ENCODE measurements around the gene NUP50. TPM values are rescaled to one million over a fixed set of nuclear protein-coding genes. Genes with fewer than 3 reads are reported as not detected.
A peak's percentile ranks its signal among the peaks of the same experiment; 100 is the strongest.

The NUP50 gene
- total and polyA plus RNA-seq, 2 of the 13 experiments (the other 11 are each of a cell fraction or from before 2014, with no cell fraction given) = 14.2 to 52.4 TPM

DNA sequence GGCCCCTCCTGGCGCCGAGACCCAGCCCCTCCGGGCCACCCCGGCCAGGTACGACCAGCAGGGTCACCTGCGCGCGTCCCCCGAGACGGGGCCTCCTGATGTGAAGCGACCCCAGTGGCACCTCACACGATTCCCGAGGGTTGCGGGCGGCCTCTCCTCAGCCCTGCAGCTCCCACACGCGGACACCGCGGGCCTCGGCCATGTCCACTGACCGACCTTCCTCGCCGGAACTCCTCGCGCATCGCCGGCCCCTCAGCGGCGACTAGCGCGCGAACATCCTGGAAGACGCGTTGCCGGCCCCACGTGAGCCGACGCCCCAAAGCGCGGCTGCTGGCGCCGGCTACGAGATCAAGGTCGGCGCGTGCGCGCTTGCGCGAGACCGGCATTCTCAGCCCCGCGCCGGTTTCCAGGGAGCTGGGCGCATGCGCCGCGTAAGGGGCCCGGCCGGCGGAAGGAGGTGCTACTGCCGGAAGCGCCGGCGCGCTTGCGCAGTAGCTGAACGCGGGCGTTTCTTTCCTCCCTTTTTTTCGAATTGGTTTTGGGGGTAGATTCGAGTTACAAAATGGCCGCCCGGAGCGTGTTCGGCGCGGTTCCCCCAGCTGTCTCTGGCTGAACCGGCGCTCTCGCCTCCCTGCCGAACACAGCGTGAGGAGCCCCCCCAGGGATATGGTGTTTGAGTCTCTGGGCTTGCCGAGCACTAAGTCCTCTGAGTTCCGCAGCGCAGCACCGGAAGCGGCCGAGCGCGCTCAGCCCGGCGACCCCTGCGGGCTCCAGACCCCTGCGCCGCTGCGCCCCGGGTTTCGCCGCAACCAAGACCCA lies at the start of gene NUP50 (continued):
- TF ChIP-seq ZNF232 (CRISPR knock-in tag; IDR thresholded peaks at IDR 0.05; ENCODE audit: borderline replicate concordance) (peak; percentile 90; the same call in 1 of the 2 replicates), ZFP41 (CRISPR knock-in tag; IDR thresholded peaks at IDR 0.05; ENCODE audit: borderline replicate concordance) (peak; percentile 94; the same call in 1 of the 2 replicates), SRSF4 (IDR thresholded peaks at IDR 0.05; ENCODE audit: low read depth, low read length, poor library complexity, severe bottlenecking) (no peak), SATB2 (CRISPR knock-in tag; IDR thresholded peaks at IDR 0.05) (peak; percentile 91), AHR (CRISPR knock-in tag; IDR thresholded peaks at IDR 0.05) (peak; percentile 73), ZNF589 (CRISPR knock-in tag; conservative IDR thresholded peaks at IDR 0.05) (peak; percentile 59; the same call in 1 of the 2 replicates), JUN (CRISPR knock-in tag; IDR thresholded peaks at IDR 0.05) (peak; percentile 61; the same call in 1 of the 2 replicates), ZNF567 (CRISPR knock-in tag; IDR thresholded peaks at IDR 0.05; ENCODE audit: borderline replicate concordance) (no peak), ZSCAN21 (CRISPR knock-in tag; IDR thresholded peaks at IDR 0.05; ENCODE audit: borderline replicate concordance) (peak; percentile 95; the same call in 1 of the 2 replicates), ZNF101 (CRISPR knock-in tag; IDR thresholded peaks at IDR 0.05; ENCODE audit: borderline replicate concordance, low read depth) (peak; percentile 80; the same call in 1 of the 2 replicates), DNMT1 (CRISPR knock-in tag; IDR thresholded peaks at IDR 0.05) (no peak), KLF16 (CRISPR knock-in tag; IDR thresholded peaks at IDR 0.05) (peak in 1 of 2 experiments; percentile 85; a peak in 2 of 4 replicates), SIX1 (CRISPR knock-in tag; IDR thresholded peaks at IDR 0.05; ENCODE audit: borderline replicate concordance) (no peak)
- TF ChIP-seq, protein P1, sequence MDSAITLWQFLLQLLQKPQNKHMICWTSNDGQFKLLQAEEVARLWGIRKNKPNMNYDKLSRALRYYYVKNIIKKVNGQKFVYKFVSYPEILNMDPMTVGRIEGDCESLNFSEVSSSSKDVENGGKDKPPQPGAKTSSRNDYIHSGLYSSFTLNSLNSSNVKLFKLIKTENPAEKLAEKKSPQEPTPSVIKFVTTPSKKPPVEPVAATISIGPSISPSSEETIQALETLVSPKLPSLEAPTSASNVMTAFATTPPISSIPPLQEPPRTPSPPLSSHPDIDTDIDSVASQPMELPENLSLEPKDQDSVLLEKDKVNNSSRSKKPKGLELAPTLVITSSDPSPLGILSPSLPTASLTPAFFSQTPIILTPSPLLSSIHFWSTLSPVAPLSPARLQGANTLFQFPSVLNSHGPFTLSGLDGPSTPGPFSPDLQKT (CRISPR knock-in tag; IDR thresholded peaks at IDR 0.05; ENCODE audit: borderline replicate concordance) = no peak; the same call in 1 of the 2 replicates
- TF ChIP-seq, protein P2, sequence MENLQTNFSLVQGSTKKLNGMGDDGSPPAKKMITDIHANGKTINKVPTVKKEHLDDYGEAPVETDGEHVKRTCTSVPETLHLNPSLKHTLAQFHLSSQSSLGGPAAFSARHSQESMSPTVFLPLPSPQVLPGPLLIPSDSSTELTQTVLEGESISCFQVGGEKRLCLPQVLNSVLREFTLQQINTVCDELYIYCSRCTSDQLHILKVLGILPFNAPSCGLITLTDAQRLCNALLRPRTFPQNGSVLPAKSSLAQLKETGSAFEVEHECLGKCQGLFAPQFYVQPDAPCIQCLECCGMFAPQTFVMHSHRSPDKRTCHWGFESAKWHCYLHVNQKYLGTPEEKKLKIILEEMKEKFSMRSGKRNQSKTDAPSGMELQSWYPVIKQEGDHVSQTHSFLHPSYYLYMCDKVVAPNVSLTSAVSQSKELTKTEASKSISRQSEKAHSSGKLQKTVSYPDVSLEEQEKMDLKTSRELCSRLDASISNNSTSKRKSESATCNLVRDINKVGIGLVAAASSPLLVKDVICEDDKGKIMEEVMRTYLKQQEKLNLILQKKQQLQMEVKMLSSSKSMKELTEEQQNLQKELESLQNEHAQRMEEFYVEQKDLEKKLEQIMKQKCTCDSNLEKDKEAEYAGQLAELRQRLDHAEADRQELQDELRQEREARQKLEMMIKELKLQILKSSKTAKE (CRISPR knock-in tag; IDR thresholded peaks at IDR 0.05; ENCODE audit: borderline replicate concordance) = peak; percentile 82; the same call in 1 of the 2 replicates
- TF ChIP-seq, protein P3, sequence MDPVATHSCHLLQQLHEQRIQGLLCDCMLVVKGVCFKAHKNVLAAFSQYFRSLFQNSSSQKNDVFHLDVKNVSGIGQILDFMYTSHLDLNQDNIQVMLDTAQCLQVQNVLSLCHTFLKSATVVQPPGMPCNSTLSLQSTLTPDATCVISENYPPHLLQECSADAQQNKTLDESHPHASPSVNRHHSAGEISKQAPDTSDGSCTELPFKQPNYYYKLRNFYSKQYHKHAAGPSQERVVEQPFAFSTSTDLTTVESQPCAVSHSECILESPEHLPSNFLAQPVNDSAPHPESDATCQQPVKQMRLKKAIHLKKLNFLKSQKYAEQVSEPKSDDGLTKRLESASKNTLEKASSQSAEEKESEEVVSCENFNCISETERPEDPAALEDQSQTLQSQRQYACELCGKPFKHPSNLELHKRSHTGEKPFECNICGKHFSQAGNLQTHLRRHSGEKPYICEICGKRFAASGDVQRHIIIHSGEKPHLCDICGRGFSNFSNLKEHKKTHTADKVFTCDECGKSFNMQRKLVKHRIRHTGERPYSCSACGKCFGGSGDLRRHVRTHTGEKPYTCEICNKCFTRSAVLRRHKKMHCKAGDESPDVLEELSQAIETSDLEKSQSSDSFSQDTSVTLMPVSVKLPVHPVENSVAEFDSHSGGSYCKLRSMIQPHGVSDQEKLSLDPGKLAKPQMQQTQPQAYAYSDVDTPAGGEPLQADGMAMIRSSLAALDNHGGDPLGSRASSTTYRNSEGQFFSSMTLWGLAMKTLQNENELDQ (CRISPR knock-in tag; IDR thresholded peaks at IDR 0.05; ENCODE audit: borderline replicate concordance) = no peak
- TF ChIP-seq, protein P4, sequence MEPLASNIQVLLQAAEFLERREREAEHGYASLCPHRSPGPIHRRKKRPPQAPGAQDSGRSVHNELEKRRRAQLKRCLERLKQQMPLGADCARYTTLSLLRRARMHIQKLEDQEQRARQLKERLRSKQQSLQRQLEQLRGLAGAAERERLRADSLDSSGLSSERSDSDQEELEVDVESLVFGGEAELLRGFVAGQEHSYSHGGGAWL (CRISPR knock-in tag; IDR thresholded peaks at IDR 0.05) = peak; percentile 97
